Muscle layer of colon (tissue), 2 donors: ENCODE measurements around the gene CCDC171.

Experiments
- H3K27ac ChIP-seq: one replicate; pipeline ENCODE4 v1.7.0; 2013; ENCODE audit warnings: low read depth, mild to moderate bottlenecking, low read length, moderate library complexity
- H3K27me3 ChIP-seq, 2 donors: one replicate each; pipeline ENCODE4 v1.7.0; 2013; ENCODE audit warnings: low read length in 2 of 2, mild to moderate bottlenecking in 2 of 2; ENCODE audit not compliant: insufficient read depth in 2 of 2, control insufficient read depth in 1 of 2
- H3K36me3 ChIP-seq: one replicate; pipeline ENCODE4 v1.7.0; 2013; ENCODE audit warnings: mild to moderate bottlenecking, low read length; ENCODE audit not compliant: insufficient read depth
- H3K4me1 ChIP-seq: one replicate; pipeline ENCODE4 v1.7.0; 2013; ENCODE audit warnings: mild to moderate bottlenecking, low read length; ENCODE audit not compliant: insufficient read depth
- H3K4me3 ChIP-seq, 2 donors: one replicate each; pipeline ENCODE4 v1.7.0; 2013; ENCODE audit warnings: low read length in 2 of 2, low read depth in 1 of 2, mild to moderate bottlenecking in 1 of 2, moderate library complexity in 1 of 2
- H3K9ac ChIP-seq: one replicate; pipeline ENCODE4 v1.7.0; 2013; ENCODE audit warnings: low read length
- H3K9me3 ChIP-seq: one replicate; pipeline ENCODE4 v1.7.0; 2013; ENCODE audit warnings: mild to moderate bottlenecking, low read length
- donor health status: abdominal sarcoma.
- donor health status: Adenocarcinoma of cecum.

Gene CCDC171

DNA sequence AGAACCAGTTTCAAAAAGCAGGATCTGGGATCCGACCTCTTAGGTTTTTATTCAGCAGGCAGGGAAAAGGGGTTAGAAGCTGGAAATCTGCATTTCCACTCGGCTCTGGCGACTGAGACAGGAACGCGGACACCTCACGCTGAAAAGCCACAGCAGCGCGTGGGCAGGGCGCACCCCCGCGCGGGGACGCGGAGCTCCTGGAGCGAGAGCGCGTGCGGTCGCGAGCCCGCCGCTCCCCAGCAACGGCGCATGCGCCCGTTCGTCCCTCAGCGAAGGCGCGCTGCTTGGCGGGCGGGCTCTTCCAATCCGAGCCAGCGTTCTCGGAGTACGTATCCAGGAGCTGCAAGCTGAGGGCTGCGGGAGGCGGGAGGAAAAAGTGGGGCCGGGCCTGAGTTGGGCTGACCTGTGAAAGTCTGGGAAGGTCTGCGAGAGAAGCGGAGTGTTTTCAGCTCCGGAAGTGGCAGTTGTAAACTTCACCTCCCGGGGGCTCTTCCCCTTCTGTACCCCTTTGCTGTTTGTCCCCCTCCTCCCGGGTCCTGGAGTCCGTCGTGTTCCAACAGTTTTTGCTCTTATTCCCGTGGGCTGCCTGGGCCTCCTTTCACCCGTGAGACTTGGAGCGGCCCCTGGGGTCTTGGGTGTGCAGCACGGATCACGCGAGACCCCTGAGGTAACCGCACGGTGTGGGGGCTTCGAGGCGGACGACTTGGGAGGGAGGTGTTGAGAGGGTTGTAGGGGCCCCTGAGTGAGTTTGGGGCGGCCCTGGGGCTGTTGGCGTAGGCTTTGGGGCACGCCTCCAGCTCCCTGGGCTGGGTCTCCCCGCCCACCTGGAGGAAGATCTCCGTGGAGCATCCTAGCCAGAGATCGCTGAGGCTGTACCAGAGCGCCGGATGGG lies at the start of gene CCDC171:
CCDC171 (plus strand) TSS at position 408 of the 892 bp plus-strand sequence. CDS start 11,046 bp downstream, outside the sequence.
- peaks cover 11% of the 10 kb centered on the region for H3K4me1 ChIP-seq
- peak within 1 kb of the TSS; percentile 98 for H3K27ac ChIP-seq
- no peaks in the 10 kb centered on the region for H3K9me3 ChIP-seq
- H3K4me3 ChIP-seq: peak within 1 kb of the TSS; percentile 85 to 91
- H3K36me3 ChIP-seq: no peaks in the 10 kb centered on the region
- peak within 1 kb of the TSS; percentile 49 for H3K9ac ChIP-seq
- no peaks in the 10 kb centered on the region for H3K27me3 ChIP-seq

DNA sequence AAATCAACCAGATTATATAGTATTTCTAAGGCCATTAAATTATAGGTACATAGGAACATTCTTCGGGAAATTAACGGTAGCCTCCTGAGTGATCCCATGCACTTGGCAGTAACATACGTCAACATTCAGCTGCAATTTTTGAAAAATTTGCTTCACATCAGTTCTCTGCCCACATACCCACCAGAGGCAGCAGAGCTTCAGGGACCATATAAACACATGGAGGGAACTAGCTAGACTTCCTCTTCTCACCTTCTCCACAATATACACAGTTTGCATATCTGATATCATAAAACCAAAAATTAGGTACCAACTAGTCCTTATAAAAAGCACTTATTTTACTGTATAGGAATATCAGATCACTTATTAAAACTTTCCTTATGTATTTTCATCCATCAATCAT lies 46.9 kb upstream of the CCDC171 start:
- peaks cover 17% of the 10 kb centered on the region for H3K4me1 ChIP-seq
- H3K27me3 ChIP-seq: no peaks in the 10 kb centered on the region
- H3K36me3 ChIP-seq: peaks cover 34% of the 10 kb centered on the region
- H3K27ac ChIP-seq: no peak overlapping the region
- no peaks in the 10 kb centered on the region for H3K9me3 ChIP-seq
- H3K9ac ChIP-seq: no peak overlapping the region
- no peak overlapping the region for H3K4me3 ChIP-seq

DNA sequence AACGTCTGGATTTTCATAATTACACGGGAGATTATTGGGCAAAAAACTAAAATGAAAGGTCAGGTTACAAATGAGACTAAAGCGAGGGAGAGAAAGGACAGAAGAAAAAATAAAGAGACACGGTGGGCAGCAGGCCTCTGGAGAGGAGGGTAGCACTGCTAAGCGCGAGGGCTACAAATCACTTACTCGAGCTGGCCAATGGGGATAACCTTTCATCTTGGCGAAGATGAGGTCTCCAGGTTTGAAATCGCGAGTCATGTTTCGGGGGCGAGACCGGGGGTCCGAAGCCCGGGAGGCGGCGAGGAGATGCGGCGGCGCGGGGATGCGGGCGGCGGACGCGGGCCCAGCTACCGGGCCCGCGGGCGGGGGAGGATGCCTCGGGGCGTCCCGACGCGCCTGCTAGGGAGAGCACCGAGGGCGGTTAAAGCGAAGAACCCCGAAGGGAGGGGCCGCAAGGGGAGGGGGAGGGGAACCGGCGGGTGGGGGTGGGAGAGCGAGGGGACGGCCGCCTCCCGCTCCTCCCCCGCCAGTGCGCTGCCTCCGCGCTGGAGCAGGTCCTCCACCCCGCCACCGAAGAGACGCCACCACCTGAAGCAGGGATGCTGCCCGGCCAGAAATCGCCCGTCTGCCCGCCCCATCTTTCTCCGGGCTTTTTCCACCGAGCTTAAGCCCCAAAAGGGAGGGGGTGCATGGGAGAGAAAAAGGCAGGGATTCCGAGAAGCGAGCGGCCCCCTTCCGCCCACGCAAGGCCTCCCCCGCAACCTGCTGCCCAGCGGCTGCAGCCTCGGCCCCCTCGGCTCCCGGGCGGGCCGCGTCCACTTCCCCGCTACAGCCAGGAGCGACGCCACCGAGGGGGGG lies 42.7 kb upstream of the CCDC171 start:
- Histone ChIP-seq H3K27me3 (no peaks in the 10 kb centered on the region), H3K27ac (peak overlapping the region; percentile 75), H3K9ac (peak overlapping the region; percentile 70), H3K36me3 (peaks cover 21% of the 10 kb centered on the region), H3K4me1 (peaks cover 17% of the 10 kb centered on the region), H3K4me3 (peak overlapping the region; percentile 82 to 90), H3K9me3 (no peaks in the 10 kb centered on the region)

- no peaks in the 10 kb centered on the region for H3K27me3 ChIP-seq
- H3K4me3 ChIP-seq: peak within 1 kb of the TSS; percentile 82 to 90
- peaks cover 14% of the 10 kb centered on the region for H3K36me3 ChIP-seq
- no peaks in the 10 kb centered on the region for H3K9me3 ChIP-seq
- H3K9ac ChIP-seq: peak within 1 kb of the TSS; percentile 70
- H3K27ac ChIP-seq: peak within 1 kb of the TSS; percentile 75
- peaks cover 17% of the 10 kb centered on the region for H3K4me1 ChIP-seq
Measured at GRCh38 chr9:15510789-15511575, 41.9 kb upstream of the CCDC171 start, which contains the start of gene PSIP1. TSS of gene PSIP1 (minus strand) at chr9:15510970. CDS start at chr9:15510188, 782 bp downstream.

GRCh38 chr9:15512204-15512603 lies 40.6 kb upstream of the CCDC171 start:
- peaks cover 17% of the 10 kb centered on the region for H3K4me1 ChIP-seq
- H3K9me3 ChIP-seq: no peaks in the 10 kb centered on the region
- H3K4me3 ChIP-seq: no peak overlapping the region
- H3K9ac ChIP-seq: no peak overlapping the region
- no peak overlapping the region for H3K27ac ChIP-seq
- no peaks in the 10 kb centered on the region for H3K27me3 ChIP-seq
- H3K36me3 ChIP-seq: peaks cover 7% of the 10 kb centered on the region

DNA sequence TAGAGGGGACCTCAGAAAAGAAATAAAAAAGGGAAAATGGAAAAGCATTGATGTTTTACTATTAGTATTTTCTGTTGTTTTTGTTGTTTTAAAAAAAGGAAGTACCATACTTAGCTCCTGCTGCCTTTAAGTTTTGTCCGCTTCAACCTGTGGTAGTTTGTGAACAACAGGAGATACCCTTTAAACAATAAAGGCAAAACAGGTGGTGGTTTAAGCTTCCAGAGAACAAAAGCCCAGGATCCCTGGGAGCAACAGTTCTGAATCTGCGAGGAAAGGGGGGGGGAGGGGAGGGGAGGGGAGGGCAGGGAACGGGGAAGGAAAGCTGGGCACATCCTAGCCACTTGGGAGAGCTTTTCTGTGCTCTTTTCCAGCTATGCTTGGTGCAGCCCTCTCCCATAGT lies 40.0 kb upstream of the CCDC171 start:
- Histone ChIP-seq H3K27me3 (no peaks in the 10 kb centered on the region), H3K27ac (no peak overlapping the region), H3K4me3 (no peak overlapping the region), H3K4me1 (peaks cover 17% of the 10 kb centered on the region), H3K36me3 (peaks cover 7% of the 10 kb centered on the region), H3K9ac (no peak overlapping the region), H3K9me3 (no peaks in the 10 kb centered on the region)

DNA sequence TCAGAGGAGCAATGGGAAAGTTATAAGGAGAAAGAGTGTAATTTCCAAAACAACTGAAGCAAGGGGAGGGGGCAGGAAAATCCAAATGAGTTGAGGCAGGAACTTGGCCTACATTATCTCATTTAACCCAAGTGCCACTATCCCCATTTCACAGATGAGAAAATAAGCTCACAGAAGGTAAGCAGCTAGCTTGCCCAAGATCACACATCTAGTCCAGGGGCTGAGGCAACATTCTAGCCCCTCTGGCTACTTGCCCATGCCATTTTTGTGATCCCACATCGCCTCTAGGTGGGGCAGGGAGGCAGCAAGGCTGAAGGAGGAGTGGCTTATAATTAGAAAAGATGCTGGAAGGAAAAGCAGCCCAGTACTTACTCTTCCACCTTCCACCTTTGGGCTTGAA lies 39.5 kb upstream of the CCDC171 start:
- no peaks in the 10 kb centered on the region for H3K9me3 ChIP-seq
- no peak overlapping the region for H3K27ac ChIP-seq
- H3K4me3 ChIP-seq: no peak overlapping the region
- H3K9ac ChIP-seq: no peak overlapping the region
- peaks cover 3% of the 10 kb centered on the region for H3K36me3 ChIP-seq
- H3K4me1 ChIP-seq: peaks cover 15% of the 10 kb centered on the region
- no peaks in the 10 kb centered on the region for H3K27me3 ChIP-seq

DNA sequence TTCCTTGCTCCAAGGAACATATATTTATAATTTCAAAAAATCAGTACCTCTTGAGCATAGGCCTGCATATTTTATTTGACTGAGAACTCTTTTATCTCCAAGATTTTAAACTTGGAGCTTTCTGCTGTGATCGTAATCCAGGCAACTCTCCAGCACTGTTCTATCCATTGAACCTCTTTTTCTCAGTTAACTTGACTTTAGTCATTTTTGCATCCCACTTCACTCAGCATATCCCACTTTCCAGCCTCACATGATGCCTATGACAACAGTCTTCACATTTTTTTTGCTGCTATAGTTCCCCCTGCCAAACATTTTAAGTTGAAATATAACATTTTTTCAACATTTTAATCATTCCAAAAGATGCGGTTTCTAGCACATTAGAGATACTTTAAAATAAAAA lies 33.0 kb upstream of the CCDC171 start:
- no peak overlapping the region for H3K4me3 ChIP-seq
- no peak overlapping the region for H3K9ac ChIP-seq
- no peaks in the 10 kb centered on the region for H3K9me3 ChIP-seq
- H3K27me3 ChIP-seq: no peaks in the 10 kb centered on the region
- no peaks in the 10 kb centered on the region for H3K4me1 ChIP-seq
- H3K27ac ChIP-seq: no peak overlapping the region
- no peaks in the 10 kb centered on the region for H3K36me3 ChIP-seq

- Histone ChIP-seq H3K9me3 (no peaks in the 10 kb centered on the region), H3K4me3 (no peak overlapping the region), H3K4me1 (no peaks in the 10 kb centered on the region), H3K36me3 (no peaks in the 10 kb centered on the region), H3K9ac (no peak overlapping the region), H3K27ac (no peak overlapping the region), H3K27me3 (no peaks in the 10 kb centered on the region)
Measured at GRCh38 chr9:15521254-15521653, 31.6 kb upstream of the CCDC171 start.

- no peaks in the 10 kb centered on the region for H3K9me3 ChIP-seq
- no peaks in the 10 kb centered on the region for H3K4me1 ChIP-seq
- H3K27ac ChIP-seq: no peak overlapping the region
- no peak overlapping the region for H3K9ac ChIP-seq
- no peaks in the 10 kb centered on the region for H3K27me3 ChIP-seq
- no peaks in the 10 kb centered on the region for H3K36me3 ChIP-seq
- H3K4me3 ChIP-seq: no peak overlapping the region
Measured at GRCh38 chr9:15522130-15522755, 30.6 kb upstream of the CCDC171 start.
